LNCAP (cell line): ENCODE data around the gene PARP1.

Experiments
- TF ChIP-seq, protein P1 (sequence below): fragments of 450-650 bp; IDR thresholded peaks from 2 replicates; pipeline ENCODE4 v1.5.1; 2017; ENCODE audit warnings: mild to moderate bottlenecking

The PARP1 gene

DNA sequence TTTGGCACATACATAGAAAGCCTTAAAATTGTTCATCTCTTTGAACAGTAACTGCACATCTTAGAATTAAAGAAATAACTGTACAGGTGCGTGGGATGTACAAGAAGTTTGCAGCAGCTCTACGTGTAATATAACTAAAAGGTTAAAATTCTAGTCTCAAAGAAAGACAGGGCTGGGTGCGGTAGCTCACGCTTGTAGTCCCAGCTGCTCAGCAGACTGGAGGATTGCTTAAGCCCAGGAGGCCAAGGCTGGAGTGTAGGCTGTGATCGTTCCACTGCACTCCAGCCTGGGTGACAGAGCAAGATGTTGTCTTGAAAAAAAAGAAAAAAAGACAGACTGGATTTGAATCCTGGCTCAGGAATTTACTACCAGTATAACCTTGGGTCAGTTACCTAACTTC is 13.4 kb downstream of the PARP1 start:
- TF ChIP-seq, protein P1, sequence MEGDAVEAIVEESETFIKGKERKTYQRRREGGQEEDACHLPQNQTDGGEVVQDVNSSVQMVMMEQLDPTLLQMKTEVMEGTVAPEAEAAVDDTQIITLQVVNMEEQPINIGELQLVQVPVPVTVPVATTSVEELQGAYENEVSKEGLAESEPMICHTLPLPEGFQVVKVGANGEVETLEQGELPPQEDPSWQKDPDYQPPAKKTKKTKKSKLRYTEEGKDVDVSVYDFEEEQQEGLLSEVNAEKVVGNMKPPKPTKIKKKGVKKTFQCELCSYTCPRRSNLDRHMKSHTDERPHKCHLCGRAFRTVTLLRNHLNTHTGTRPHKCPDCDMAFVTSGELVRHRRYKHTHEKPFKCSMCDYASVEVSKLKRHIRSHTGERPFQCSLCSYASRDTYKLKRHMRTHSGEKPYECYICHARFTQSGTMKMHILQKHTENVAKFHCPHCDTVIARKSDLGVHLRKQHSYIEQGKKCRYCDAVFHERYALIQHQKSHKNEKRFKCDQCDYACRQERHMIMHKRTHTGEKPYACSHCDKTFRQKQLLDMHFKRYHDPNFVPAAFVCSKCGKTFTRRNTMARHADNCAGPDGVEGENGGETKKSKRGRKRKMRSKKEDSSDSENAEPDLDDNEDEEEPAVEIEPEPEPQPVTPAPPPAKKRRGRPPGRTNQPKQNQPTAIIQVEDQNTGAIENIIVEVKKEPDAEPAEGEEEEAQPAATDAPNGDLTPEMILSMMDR: no peak

DNA sequence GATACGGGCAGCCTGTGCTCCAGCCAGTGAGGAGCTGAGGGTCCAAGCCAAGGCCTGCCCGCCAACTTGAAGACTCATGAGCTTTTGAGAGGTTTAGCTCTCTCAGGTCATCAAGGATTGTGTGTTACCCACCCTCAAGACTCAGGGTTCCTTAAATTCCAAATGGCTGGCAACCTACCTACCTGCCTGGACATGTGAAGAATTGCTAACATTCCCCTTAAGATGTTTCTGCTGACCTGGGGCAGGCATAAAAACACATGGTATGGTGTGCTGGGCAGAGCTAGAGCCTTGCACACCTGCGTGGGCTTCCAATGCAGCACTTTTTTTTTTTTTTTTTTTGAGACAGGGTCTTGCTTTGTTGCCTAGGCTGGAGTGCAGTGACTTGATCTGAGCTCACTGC is 17.2 kb downstream of the PARP1 start:
- TF ChIP-seq, protein P1: no peak

DNA sequence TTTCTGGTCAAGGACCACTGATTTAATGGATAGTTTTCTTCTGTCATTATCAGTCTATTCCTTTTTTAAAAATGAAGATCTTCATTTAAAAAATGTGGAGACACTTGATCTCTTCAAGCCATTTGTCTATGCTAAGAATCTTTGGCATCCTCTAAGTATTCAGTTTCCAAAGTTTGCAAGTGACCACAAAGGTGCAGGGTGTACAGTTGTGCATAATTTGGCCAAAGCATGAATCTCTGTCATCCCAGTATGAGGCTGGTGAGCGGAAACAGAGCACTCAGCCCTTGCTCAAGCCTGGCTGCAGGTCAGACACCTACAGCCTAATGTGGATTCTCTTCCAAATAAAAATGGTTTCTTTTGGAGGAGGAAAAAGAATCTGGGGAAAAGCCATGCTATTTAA is 19.8 kb downstream of the PARP1 start:
- TF ChIP-seq, protein P1: no peak

DNA sequence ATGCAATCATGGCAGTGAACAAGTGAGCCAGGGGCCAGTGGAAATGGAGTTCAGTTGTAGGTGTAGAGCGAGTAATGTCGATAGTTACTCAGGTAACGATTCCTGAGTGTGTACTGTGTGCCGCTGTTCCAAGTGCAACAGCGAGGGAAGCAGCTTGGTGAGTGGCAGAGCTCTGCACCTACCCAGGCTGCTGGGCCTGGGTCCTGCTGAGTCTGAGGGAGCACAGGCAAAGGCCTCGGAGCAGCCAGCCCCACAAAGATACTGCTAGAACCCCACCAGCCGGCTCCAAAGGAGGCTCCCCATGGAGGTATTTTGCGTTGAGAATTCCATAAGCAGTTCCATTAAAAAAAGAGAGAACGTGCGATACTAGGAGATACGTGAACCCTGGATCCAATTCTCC is 23.2 kb downstream of the PARP1 start:
- TF ChIP-seq, protein P1: no peak

DNA sequence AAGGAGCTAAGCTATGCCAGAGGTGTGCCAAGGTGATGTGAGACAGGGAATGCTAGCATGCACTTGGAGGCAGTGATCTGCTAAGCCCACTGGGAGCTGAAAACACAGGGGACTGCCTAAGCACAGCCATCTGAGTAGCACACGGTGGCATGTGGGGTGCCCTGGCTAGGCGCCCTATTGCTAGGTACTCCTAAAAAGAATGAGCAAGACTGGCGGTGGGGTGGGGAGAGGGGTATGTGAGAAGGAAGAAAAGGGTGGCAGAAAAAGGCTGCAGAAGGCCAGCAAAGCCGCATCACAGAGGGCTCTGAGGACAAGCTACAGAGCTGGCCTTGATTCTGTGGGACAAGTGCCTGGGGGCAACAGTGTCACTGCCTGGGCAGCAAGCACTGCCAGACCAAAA is 23.9 kb downstream of the PARP1 start:
- TF ChIP-seq, protein P1: no peak

DNA sequence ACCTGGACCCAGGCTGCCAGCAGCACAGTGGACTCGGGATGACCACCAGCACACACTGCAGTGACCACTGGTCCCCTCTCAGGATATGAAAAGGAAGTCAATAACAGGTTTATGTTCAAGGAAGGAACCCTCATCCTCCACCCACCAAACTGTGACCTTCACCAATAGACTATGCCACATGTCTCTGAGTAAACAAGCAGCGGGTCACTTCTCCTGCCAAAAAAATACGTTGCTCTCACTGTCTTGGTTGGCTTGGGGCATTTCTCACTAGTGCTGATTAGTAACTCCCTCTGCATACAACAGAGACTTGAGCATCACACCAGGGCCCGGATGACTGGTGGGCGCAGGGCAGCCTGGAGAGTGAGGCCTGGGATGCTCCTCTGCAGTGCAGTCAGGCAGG is 25.9 kb downstream of the PARP1 start:
- TF ChIP-seq, protein P1: no peak

DNA sequence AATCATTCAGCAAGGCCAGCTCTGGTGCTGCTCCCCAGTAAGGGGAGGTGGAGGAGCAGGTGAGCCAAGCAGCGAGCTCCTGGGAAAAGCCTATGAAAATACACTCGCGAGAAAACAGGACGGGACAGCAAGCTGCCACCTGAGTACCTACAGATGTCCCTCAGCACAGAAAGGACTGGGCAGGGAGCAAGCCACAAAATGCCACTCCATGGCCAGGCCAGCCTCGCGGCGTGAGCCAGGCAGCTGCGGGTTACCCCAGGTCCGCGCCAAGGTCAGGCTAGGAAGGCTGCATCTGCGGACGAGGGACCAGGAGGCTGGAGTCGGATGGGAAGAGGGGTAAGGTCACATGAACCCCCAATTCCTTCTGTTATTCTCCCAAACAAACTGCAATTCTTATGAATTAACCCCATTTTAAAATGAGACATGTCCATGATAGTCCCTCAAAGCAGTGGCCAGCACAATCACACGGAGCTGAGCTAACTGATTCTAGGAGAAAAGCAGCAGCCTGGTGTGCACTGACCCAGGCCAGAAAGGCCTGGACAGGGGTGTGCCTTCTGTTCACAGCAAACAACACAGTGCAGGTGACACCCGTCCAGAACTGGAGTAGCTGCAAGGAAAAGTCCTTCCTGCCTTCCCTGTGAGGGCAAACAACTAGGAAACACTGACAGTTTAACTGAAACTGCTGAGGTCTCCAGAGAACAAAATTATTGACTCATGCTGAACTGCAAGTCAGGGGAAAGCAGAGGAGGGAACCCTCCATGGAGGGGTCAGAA is 26.5 kb downstream of the PARP1 start:
- TF ChIP-seq, protein P1: no peak

DNA sequence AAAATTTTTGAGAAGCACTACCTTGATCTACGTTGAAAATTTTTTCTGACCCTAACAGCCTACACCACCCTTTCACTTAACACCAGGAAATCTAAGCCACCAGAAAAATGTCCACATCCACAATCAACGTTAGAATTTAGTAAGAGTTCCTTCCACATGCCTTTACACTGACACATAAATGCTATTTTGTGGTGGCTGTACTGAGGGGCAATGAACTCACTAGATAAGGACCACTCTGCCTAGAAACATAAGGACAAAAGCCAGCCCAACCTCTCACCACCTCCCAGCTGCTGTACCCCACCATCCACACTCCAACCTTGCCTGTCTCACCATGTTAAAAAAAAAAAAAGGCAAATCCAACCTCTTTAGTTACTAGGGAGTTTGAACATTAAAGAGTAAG is 29.8 kb downstream of the PARP1 start:
- TF ChIP-seq, protein P1: no peak
